Thoracic aorta endothelial cell (primary cell): ENCODE data around the gene GABRP. TPM values are rescaled to one million over a fixed set of nuclear protein-coding genes. Genes with fewer than 3 reads are reported as not detected.

Experiments used
- total RNA-seq: library from RNA; depleted of rRNA; stranded (reverse); fragments of >200 nt; gene quantifications from 2 replicates; pipeline ENCODE4 v1.2.3, GENCODE V29; 2012

GABRP gene, protein sequence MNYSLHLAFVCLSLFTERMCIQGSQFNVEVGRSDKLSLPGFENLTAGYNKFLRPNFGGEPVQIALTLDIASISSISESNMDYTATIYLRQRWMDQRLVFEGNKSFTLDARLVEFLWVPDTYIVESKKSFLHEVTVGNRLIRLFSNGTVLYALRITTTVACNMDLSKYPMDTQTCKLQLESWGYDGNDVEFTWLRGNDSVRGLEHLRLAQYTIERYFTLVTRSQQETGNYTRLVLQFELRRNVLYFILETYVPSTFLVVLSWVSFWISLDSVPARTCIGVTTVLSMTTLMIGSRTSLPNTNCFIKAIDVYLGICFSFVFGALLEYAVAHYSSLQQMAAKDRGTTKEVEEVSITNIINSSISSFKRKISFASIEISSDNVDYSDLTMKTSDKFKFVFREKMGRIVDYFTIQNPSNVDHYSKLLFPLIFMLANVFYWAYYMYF
- 0.27 and 0.50 TPM in 2 replicates for total RNA-seq

DNA sequence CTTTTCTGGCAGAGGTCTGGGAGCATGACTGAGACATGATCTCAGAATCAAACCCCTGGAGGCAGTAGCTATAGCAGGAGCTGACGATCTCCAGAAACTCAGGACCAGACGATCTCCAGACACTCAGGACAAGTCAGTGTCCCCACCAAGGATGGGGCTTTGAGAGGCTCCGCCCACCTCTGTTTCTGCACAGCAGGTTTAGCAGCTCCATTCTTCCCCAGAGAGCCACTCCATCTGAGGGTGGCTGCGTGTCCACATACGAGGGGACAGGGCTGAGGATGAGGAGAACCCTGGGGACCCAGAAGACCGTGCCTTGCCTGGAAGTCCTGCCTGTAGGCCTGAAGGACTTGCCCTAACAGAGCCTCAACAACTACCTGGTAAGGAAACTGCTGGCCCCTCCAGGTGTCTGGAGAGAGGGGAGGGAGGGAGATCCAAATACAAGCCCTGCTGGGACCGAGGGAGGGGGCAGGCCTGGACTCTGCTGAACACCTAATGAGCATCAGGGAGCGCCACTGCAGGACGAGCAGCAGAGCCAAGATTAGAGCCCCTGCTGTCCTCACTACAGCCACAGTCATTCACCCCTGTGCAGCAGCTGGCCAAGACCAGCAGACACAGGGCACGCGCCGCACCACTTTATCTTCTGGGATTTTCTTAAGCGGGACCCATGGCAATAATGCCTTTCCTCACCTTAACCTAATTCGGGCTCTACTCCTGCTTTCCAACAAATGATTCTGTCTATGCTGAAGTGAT, at the start of gene GABRP:
GABRP (plus strand) TSS at position 228 of the 750 bp plus-strand sequence. CDS start 4,891 bp downstream, outside the sequence.

DNA sequence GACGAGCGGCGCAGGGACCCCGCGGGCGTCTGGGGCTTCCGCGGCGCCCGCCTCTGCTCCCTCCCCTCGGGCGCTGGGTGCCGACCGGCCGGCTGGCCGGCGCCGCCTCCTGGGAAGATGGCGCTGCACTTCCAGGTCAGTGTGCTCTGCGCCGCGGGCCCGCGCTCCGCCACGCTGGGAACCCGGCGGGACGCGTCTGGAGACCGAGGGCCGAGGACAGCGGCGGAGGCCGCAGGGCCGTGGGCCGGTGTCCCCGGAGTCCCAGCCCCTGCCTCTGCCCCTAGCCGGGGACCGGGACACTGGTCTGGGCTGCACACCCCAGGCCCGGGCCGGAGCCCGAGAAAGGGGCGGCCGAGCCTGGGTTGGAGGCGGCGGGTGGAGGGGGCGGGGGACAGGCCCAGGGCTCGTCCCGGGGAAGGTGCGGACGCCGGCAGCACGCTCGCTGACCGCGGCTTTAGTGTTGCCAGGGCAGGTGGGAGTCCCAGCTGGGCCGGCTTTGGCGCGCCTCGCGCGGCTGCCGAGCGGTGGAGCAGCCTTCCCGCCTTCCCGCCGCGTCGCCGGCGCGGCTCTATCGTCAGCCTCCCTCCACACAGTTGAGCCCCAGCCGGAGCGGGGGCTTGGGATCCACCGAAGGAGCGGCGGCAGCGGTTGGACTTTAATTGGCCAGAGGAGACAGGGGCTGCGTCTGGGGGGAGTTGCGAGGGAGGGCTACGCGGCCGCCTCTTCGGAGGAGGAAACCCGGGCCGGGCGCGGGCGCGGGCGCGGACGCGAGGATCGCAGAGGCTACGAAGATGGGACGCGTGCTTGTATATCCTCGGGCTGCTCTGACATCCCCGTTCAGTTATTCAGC, 78.6 kb downstream of the GABRP start, which contains the start of gene RANBP17:
RANBP17 (plus strand) TSS at position 102 of the 850 bp plus-strand sequence.

Other genes starting within 250 kb of the GABRP start
- gene RANBP17, start 78.3 kb downstream of the GABRP start, total RNA-seq = 8.0 and 25.0 TPM in 2 replicates